ENCODE data around the gene ASAH2. TPM values are rescaled to one million over a fixed set of nuclear protein-coding genes. Genes with fewer than 3 reads are reported as not detected.

The ASAH2 gene
- total and polyA plus RNA-seq, 2 of the 8 experiments (the other 6 are each of a cell fraction or from before 2014, with no cell fraction given), result 1.2 to 3.1 TPM

- no peak overlapping the region for H3K9ac ChIP-seq (replicated peaks in 1 of 4; ENCODE audit: extremely low read depth in 1 of 4, low read depth in 3 of 4, low read length in 3 of 4)
- no peak overlapping the region for H4K91ac ChIP-seq (replicated peaks; ENCODE audit: insufficient read length, low read length)
- no peak overlapping the region for H2BK5ac ChIP-seq (ENCODE audit: low read depth, low read length)
- H4K5ac ChIP-seq (ENCODE audit: insufficient read length, low read depth, low read length), result no peak overlapping the region
- H3K36me3 ChIP-seq (ENCODE audit: control insufficient read depth in 2 of 4, insufficient read depth in 4 of 4, low read length in 3 of 4), result no peaks in the 10 kb centered on the region
- no peak overlapping the region for H2AK5ac ChIP-seq (ENCODE audit: low read depth, low read length)
- FAIRE-seq, result no peak
- 83% methylated on average over 1 of the region's 1 CpG; no CpG with 5 or more reads in 1 of the 2 experiments for WGBS, 2 experiments (ENCODE audit: extremely low coverage in 1 of 2, insufficient coverage in 1 of 2, insufficient read length in 1 of 2, insufficient replicate concordance in 2 of 2, low coverage in 1 of 2, low lambda C conversion rate in 2 of 2, missing lambda C conversion rate in 1 of 2)
- no peak for DNase-seq (ENCODE audit: low read depth in 1 of 2, low spot score in 2 of 2)
- no peak overlapping the region for H3K14ac ChIP-seq (ENCODE audit: insufficient read length)
- no peak overlapping the region for H2BK120ac ChIP-seq (replicated peaks; ENCODE audit: low read depth, low read length)
- H3K4ac ChIP-seq (replicated peaks; ENCODE audit: insufficient read length, low read depth, low read length), result no peak overlapping the region
- no peak overlapping the region for H2AFZ ChIP-seq (ENCODE audit: low read length)
- no peak overlapping the region for H4K8ac ChIP-seq (ENCODE audit: extremely low read depth, insufficient read depth, low read length)
- H3K27ac ChIP-seq (ENCODE audit: low read depth, low read length), result no peak overlapping the region
- no peak overlapping the region for H3K23ac ChIP-seq (ENCODE audit: insufficient read length)
- no peaks in the 10 kb centered on the region for H3K79me1 ChIP-seq (ENCODE audit: low read depth, low read length)
- no peaks in the 10 kb centered on the region for H3K79me2 ChIP-seq (ENCODE audit: control insufficient read depth in 1 of 2, insufficient read depth in 2 of 2, low read length in 2 of 2)
- ChIA-PET CTCF (ENCODE audit: partially characterized antibody) (interaction anchor here (1.8 to 2.2 kb wide), 2 partner anchors 14 to 23 kb away, joined by 3 to 8 read pairs; no protein-coding TSS in a partner anchor), POLR2A (ENCODE audit: partially characterized antibody) (no interaction called here)
- H3K56ac ChIP-seq (replicated peaks; ENCODE audit: insufficient read length, low read depth, low read length), result no peak overlapping the region
- peaks cover 0 to 4% (median under 1%) of the 10 kb centered on the region in 4 experiments; a peak in 3 of 7 replicates for H3K4me1 ChIP-seq (replicated peaks in 1 of 4; ENCODE audit: control insufficient read depth in 3 of 4, insufficient read depth in 4 of 4, low read length in 3 of 4)
- H3K23me2 ChIP-seq (ENCODE audit: low read depth, low read length), result no peaks in the 10 kb centered on the region
- H3K4me2 ChIP-seq (ENCODE audit: insufficient read depth in 1 of 2, low read depth in 2 of 2, low read length in 2 of 2), result no peak overlapping the region
- no peak overlapping the region for H2BK20ac ChIP-seq (ENCODE audit: low read length)
- H3K9me3 ChIP-seq (ENCODE audit: insufficient read depth in 2 of 2, low read depth in 1 of 2, low read length in 1 of 2), result no peaks in the 10 kb centered on the region
- no peaks in the 10 kb centered on the region for H3K27me3 ChIP-seq (replicated peaks in 1 of 4; ENCODE audit: control insufficient read depth in 3 of 4, extremely low read depth in 1 of 4, insufficient read depth in 3 of 4, low read length in 3 of 4)
- no peaks in the 10 kb centered on the region for H4K20me1 ChIP-seq (replicated peaks in 1 of 2; ENCODE audit: control insufficient read depth in 1 of 2, insufficient read depth in 2 of 2, low read length in 2 of 2)
- H3K18ac ChIP-seq (ENCODE audit: extremely low read depth, low read length), result no peak overlapping the region
- no peak overlapping the region for H2BK15ac ChIP-seq (ENCODE audit: low read length)
- no peak overlapping the region for H2BK12ac ChIP-seq (ENCODE audit: low read depth, low read length)
- no peak overlapping the region for H3K4me3 ChIP-seq (ENCODE audit: extremely low read depth in 1 of 4, insufficient read depth in 2 of 4, low read depth in 3 of 4, low read length in 4 of 4)
- TF ChIP-seq SIRT6 (IDR thresholded peaks at IDR 0.05; ENCODE audit: low read length) (no peak), BCL11A (IDR thresholded peaks at IDR 0.05; ENCODE audit: low read depth in 2 of 2, low read length in 2 of 2) (no peak), SRF (IDR thresholded peaks at IDR 0.05; ENCODE audit: low read depth, low read length) (no peak), RNF2 (IDR thresholded peaks at IDR 0.05; ENCODE audit: borderline replicate concordance, low read depth, low read length, missing control alignments, poor library complexity, severe bottlenecking) (no peak), CHD1 (IDR thresholded peaks at IDR 0.05; ENCODE audit: low read depth, low read length) (no peak), HDAC2 (IDR thresholded peaks at IDR 0.05; ENCODE audit: borderline replicate concordance in 1 of 2, low read depth in 2 of 2, low read length in 2 of 2) (no peak), EP300 (IDR thresholded peaks at IDR 0.05; ENCODE audit: borderline replicate concordance in 1 of 2, low read depth in 2 of 2, low read length in 2 of 2) (no peak), TAF1 (IDR thresholded peaks at IDR 0.05; ENCODE audit: low read depth, low read length) (no peak), RXRA (IDR thresholded peaks at IDR 0.05; ENCODE audit: insufficient read depth, low read depth, low read length) (no peak), MAX (IDR thresholded peaks at IDR 0.05) (no peak), JUND (IDR thresholded peaks at IDR 0.05; ENCODE audit: low read length) (no peak), ATF3 (IDR thresholded peaks at IDR 0.05; ENCODE audit: insufficient read depth, low read depth, low read length) (no peak), CTBP2 (IDR thresholded peaks at IDR 0.05; ENCODE audit: borderline replicate concordance, insufficient read depth, insufficient read length, low read length) (no peak)
Observed at GRCh38 chr10:50221470-50221869, 29.8 kb downstream of the ASAH2 start.
